PC-3 (cell line): Measurements from ENCODE around the gene TMX2.

Source experiments
- EZH2 ChIP-seq: fragments of 300-600 bp; sonication (generic); IDR thresholded peaks from one replicate; pipeline ENCODE4 v1.6.1; 2017; ENCODE audit warnings: antibody characterized with exemption, mild to moderate bottlenecking, low read length; ENCODE audit not compliant: unreplicated experiment
- EZH2phosphoT487 ChIP-seq: fragments of 300-600 bp; sonication (generic); IDR thresholded peaks from 2 replicates; pipeline ENCODE4 v1.6.1; 2018; ENCODE audit warnings: mild to moderate bottlenecking, antibody characterized with exemption, low read length, borderline replicate concordance
- TF ChIP-seq, protein P1 (sequence below): fragments of 300-600 bp; sonication (generic); conservative IDR thresholded peaks from 2 replicates; pipeline ENCODE4 v1.5.1; 2017; ENCODE audit warnings: antibody characterized with exemption, low read depth, mild to moderate bottlenecking, low read length

DNA sequence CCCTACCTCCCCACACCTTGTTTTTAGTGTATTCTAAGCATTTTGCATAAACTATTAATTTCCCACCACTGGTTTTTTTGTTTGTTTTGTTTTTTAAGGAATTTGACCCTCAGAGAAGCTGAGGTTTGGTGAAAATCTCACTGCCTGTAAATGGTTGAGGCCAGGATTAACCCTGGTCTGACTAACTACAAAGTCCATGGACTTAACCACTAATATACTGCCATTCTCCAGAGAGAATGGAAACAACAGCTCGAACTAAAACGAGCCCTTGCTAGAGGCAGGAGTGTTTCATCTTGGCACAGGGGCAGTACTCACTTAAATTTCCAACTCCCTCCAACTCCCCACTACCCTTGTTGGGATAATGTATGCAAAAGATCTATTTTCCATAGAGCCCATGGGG lies 52.2 kb downstream of the TMX2 start:
- TF ChIP-seq, protein P1, sequence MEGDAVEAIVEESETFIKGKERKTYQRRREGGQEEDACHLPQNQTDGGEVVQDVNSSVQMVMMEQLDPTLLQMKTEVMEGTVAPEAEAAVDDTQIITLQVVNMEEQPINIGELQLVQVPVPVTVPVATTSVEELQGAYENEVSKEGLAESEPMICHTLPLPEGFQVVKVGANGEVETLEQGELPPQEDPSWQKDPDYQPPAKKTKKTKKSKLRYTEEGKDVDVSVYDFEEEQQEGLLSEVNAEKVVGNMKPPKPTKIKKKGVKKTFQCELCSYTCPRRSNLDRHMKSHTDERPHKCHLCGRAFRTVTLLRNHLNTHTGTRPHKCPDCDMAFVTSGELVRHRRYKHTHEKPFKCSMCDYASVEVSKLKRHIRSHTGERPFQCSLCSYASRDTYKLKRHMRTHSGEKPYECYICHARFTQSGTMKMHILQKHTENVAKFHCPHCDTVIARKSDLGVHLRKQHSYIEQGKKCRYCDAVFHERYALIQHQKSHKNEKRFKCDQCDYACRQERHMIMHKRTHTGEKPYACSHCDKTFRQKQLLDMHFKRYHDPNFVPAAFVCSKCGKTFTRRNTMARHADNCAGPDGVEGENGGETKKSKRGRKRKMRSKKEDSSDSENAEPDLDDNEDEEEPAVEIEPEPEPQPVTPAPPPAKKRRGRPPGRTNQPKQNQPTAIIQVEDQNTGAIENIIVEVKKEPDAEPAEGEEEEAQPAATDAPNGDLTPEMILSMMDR, result no peak
- TF ChIP-seq EZH2phosphoT487 (no peak), EZH2 (no peak)
